Progenitor cell of endocrine pancreas (in vitro differentiated cells): ENCODE results near the gene POM121L2. TPM values are rescaled to one million over a fixed set of nuclear protein-coding genes. Genes with fewer than 3 reads are reported as not detected.
A peak's percentile ranks its signal among the peaks of the same experiment; 100 is the strongest.

Source experiments
- DNase-seq: peaks from one replicate; pipeline ENCODE4 v3.0.0; 2021; ENCODE audit warnings: low spot score; ENCODE audit not compliant: unreplicated experiment
- H3K27ac Mint-ChIP-seq: 2 replicates; pipeline ENCODE4 v1.8.0; 2021; ENCODE audit warnings: mild to moderate bottlenecking, moderate library complexity, mixed read lengths
- H3K27me3 Mint-ChIP-seq: 2 replicates; pipeline ENCODE4 v1.8.0; 2021; ENCODE audit warnings: mixed read lengths
- H3K36me3 Mint-ChIP-seq: 2 replicates; pipeline ENCODE4 v1.8.0; 2022; ENCODE audit warnings: mixed read lengths; ENCODE audit not compliant: insufficient read depth
- H3K4me1 Mint-ChIP-seq: 2 replicates; pipeline ENCODE4 v1.8.0; 2021; ENCODE audit warnings: low read depth, mixed read lengths
- H3K4me3 Mint-ChIP-seq: 2 replicates; pipeline ENCODE4 v1.8.0; 2021; ENCODE audit warnings: low read depth, mild to moderate bottlenecking, moderate library complexity, mixed read lengths
- H3K9me3 Mint-ChIP-seq: 2 replicates; pipeline ENCODE4 v1.8.0; 2021; ENCODE audit warnings: low read depth, mixed read lengths
- total RNA-seq: library from RNA; stranded (reverse); gene quantifications from 2 replicates; pipeline ENCODE4 v1.2.1, GENCODE V29; 2021
- TF ChIP-seq, protein P1 (sequence below): fragments of 200-600 bp; sonication (generic); IDR thresholded peaks from one replicate; pipeline ENCODE4 v1.5.0; 2021; ENCODE audit warnings: antibody characterized with exemption, mild to moderate bottlenecking; ENCODE audit not compliant: unreplicated experiment

Gene POM121L2
- total RNA-seq, 1 donor from 2014 or later: not detected

DNA sequence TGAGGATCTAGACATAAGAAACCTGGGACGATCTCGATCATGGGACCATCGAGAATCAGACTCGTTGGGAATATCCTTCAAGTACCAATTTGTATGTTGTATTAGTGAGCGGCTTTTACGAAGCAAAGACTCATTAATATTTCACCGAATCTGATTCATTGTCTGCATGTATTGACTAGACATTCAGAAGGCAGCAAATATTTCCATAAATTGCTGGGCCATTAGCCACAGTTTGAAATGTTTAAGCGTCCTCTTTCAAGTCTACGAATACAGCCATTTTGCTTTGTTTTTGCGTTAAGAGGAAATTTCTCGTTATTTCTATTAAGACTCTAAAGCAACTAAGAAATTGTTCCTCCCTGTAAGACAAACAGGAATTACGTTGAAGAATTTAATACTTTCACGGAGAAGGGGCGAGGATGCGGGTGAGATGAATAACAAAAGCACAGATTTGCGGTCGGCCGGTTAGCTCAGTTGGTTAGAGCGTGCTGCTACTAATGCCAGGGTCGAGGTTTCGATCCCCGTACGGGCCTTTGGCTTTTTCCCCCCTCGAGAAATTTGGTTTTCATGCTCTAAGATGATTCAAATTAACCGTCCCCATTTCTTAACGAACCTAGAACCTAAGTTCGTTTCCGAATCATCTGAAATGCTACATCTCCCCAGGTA lies 18.5 kb downstream of the POM121L2 start:
- H3K36me3 Mint-ChIP-seq: no peaks in the 10 kb centered on the region
- H3K4me1 Mint-ChIP-seq: peaks cover 20% of the 10 kb centered on the region
- peaks cover 93% of the 10 kb centered on the region for H3K27me3 Mint-ChIP-seq
- H3K9me3 Mint-ChIP-seq: no peaks in the 10 kb centered on the region
- TF ChIP-seq, protein P1, sequence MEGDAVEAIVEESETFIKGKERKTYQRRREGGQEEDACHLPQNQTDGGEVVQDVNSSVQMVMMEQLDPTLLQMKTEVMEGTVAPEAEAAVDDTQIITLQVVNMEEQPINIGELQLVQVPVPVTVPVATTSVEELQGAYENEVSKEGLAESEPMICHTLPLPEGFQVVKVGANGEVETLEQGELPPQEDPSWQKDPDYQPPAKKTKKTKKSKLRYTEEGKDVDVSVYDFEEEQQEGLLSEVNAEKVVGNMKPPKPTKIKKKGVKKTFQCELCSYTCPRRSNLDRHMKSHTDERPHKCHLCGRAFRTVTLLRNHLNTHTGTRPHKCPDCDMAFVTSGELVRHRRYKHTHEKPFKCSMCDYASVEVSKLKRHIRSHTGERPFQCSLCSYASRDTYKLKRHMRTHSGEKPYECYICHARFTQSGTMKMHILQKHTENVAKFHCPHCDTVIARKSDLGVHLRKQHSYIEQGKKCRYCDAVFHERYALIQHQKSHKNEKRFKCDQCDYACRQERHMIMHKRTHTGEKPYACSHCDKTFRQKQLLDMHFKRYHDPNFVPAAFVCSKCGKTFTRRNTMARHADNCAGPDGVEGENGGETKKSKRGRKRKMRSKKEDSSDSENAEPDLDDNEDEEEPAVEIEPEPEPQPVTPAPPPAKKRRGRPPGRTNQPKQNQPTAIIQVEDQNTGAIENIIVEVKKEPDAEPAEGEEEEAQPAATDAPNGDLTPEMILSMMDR: no peak
- DNase-seq: no peak
- no peak overlapping the region for H3K4me3 Mint-ChIP-seq
- peak overlapping the region; percentile 77 for H3K27ac Mint-ChIP-seq

DNA sequence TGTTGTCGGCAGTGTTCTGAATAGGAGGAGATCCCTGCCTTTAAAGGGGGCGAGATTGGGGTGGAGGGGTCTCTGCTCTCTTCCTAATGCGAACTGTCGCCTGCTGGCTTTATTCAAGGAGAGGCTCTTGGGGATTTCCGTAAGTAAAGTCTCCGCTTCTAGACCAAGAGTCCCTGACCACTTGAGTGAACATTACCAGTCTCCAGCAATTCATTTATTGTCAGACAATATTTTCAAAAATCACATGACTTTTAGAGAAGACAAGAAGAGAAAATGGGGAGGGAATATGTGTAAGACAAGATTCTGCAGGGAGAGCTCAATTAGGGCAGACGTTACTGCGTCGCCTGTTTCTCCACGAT lies 21.2 kb downstream of the POM121L2 start:
- Mint-ChIP-seq H3K27me3 (peaks cover 90% of the 10 kb centered on the region), H3K27ac (peak overlapping the region; percentile 60), H3K9me3 (no peaks in the 10 kb centered on the region), H3K4me3 (peak overlapping the region; percentile 41), H3K4me1 (peaks cover 20% of the 10 kb centered on the region), H3K36me3 (no peaks in the 10 kb centered on the region)
- DNase-seq: no peak
- TF ChIP-seq, protein P1: no peak

DNA sequence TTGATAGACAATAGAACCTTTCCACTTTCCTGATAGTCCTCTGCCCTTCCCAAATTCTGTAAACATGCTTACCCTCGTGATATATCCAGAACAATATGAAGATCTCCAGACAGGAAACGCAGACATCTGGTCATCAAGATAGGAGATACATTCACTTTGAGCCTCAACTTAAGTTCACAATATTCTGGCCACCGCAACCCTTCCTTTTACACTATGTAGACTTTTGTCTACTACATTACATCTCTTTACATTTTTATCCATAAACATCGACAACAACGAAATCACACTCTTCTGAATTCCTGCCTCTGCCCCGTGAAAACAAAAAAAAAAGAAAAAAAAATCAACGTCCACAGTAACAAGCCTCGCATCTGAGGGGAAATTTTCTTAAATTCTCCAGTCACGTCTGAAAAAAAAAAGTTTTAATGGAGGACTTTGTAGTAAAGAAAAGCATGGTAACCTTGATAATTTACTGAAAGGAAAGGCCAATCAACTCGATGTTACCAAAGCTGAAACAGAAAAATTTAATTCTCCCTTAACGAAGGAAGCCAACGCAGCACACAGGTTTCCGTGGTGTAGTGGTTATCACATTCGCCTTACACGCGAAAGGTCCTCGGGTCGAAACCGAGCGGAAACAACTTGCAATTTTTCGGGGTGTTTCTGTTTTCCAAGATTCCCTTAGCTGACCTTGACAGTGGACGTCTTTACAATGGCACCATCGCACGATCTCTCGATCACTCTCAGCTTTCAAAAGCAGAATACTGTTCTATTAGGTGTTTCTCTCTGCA lies 21.8 kb downstream of the POM121L2 start:
- H3K36me3 Mint-ChIP-seq: no peaks in the 10 kb centered on the region
- H3K4me3 Mint-ChIP-seq: peak overlapping the region; percentile 41
- DNase-seq: no peak
- H3K9me3 Mint-ChIP-seq: no peaks in the 10 kb centered on the region
- H3K27ac Mint-ChIP-seq: peak overlapping the region; percentile 60
- H3K4me1 Mint-ChIP-seq: peaks cover 16% of the 10 kb centered on the region
- peaks cover 88% of the 10 kb centered on the region for H3K27me3 Mint-ChIP-seq
- TF ChIP-seq, protein P1: no peak

DNA sequence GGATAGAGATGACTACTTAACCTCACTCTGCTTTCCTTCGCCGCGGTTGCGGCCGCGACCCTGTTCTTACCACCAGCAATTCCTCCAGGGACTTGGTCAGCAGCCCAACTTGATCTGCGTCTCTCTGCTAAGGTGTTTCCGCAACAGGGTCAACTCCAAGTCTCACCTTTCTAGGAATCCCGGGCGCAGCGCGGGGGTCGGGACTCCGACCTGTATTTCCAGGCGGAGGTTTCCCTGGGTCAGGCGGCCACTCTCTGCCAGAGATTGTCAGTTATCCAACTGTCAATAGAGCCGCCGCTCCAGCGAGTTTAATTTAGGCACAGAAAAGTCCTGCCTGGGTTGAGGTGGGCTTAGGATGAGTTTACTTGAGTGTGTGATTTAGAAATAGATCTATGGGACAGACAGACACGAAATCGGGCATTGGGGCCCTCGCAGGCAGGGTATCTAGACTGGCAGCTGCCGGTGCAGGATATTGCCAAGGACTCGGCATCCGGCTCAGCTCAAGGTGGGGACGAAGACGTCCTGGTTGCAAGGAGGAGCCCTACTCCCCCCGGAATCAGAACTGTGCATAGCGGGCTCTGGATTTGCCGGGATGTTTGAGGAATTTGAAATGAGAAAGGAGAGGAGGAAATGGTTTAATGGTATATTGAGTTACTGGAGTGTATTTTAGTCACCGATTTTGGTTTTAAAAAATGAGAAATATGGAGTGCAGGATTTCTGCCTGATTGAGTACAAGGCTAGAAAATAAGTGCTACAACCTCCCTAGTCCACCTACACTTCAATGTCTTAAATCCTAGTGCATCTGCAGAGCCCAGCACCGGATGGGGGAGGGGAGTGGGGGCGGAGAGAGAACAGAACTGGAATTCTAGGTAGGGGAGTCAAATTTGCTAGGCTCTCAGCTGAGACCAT lies 23.7 kb downstream of the POM121L2 start:
- TF ChIP-seq, protein P1: no peak
- peaks cover 2% of the 10 kb centered on the region for H3K9me3 Mint-ChIP-seq
- H3K36me3 Mint-ChIP-seq: no peaks in the 10 kb centered on the region
- H3K4me3 Mint-ChIP-seq: peak overlapping the region; percentile 67
- peak overlapping the region; percentile 2 for H3K27ac Mint-ChIP-seq
- DNase-seq: no peak
- H3K4me1 Mint-ChIP-seq: peaks cover 16% of the 10 kb centered on the region
- H3K27me3 Mint-ChIP-seq: peaks cover 75% of the 10 kb centered on the region

DNA sequence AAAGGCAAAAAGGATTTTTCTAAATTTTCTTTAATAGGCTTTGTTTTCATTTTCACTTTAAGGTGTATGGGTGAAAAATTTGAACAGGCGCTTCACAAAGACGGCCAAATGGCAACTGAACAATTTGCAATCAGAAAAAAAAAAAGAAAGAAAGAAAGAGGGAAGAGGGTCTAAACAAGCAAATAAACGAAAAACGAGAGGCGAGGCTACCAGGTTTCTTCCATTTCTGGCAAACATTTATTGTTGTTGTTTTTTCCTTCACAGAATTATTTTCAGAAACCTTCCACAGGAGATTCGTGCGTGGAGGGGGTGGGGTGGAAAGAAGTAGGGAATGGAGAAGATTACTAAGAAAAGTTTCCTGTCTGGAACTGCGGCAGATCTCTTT lies 24.3 kb downstream of the POM121L2 start:
- Mint-ChIP-seq H3K9me3 (peaks cover 6% of the 10 kb centered on the region), H3K36me3 (no peaks in the 10 kb centered on the region), H3K27ac (no peak overlapping the region), H3K27me3 (peaks cover 71% of the 10 kb centered on the region), H3K4me1 (peaks cover 16% of the 10 kb centered on the region), H3K4me3 (peak overlapping the region; percentile 67)
- no peak for DNase-seq
- TF ChIP-seq, protein P1: no peak
